GM12878 (cell line): Measurements from ENCODE around the gene LIMK1. TPM values are rescaled to one million over a fixed set of nuclear protein-coding genes. Genes with fewer than 3 reads are reported as not detected.
A peak's percentile ranks its signal among the peaks of the same experiment; 100 is the strongest.

Experiments
- ATF3 ChIP-seq: IDR thresholded peaks from 2 replicates; pipeline ENCODE4 v1.6.1; 2011; ENCODE audit warnings: low read depth, mild to moderate bottlenecking, low read length, moderate library complexity, borderline replicate concordance; ENCODE audit errors: extremely low read depth
- CREB1 ChIP-seq: IDR thresholded peaks from 2 replicates; pipeline ENCODE4 v1.6.1; 2012; ENCODE audit warnings: low read depth, mild to moderate bottlenecking, inconsistent platforms
- EP300 ChIP-seq, 2 experiments: fragments of 150-350 bp in 1 of 2; IDR thresholded peaks; 2 replicates each; pipeline ENCODE4 v1.6.1; 2011 to 2012; ENCODE audit warnings: low read depth in 2 of 2, low read length in 2 of 2, borderline replicate concordance in 1 of 2, improper control_type of control experiment in 1 of 2, inconsistent platforms in 1 of 2; ENCODE audit not compliant: control insufficient read depth in 1 of 2
- HDGF ChIP-seq: fragments of 450-650 bp; IDR thresholded peaks from 2 replicates; pipeline ENCODE4 v1.6.1; 2016; ENCODE audit warnings: antibody characterized with exemption
- IKZF1 ChIP-seq: fragments of 450-650 bp; conservative IDR thresholded peaks from 2 replicates; pipeline ENCODE4 v1.6.1; 2017; ENCODE audit warnings: antibody characterized with exemption, mild to moderate bottlenecking
- IRF3 ChIP-seq: fragments of 450-650 bp; IDR thresholded peaks from 2 replicates; pipeline ENCODE4 v1.6.1; 2014; ENCODE audit warnings: mild to moderate bottlenecking
- MEF2B ChIP-seq: fragments of 450-650 bp; IDR thresholded peaks from 2 replicates; pipeline ENCODE4 v1.6.1; 2018; ENCODE audit warnings: mild to moderate bottlenecking, moderate library complexity; ENCODE audit not compliant: partially characterized antibody, poor library complexity, severe bottlenecking
- MXI1 ChIP-seq: fragments of 150-350 bp; IDR thresholded peaks from 2 replicates; pipeline ENCODE4 v1.6.1; 2011; ENCODE audit warnings: low read depth, mild to moderate bottlenecking, inconsistent platforms, low read length, improper control_type of control experiment
- NFYA ChIP-seq: IDR thresholded peaks from 2 replicates; pipeline ENCODE4 v1.6.1; 2011; ENCODE audit warnings: low read depth, mild to moderate bottlenecking, low read length, improper control_type of control experiment, borderline replicate concordance
- NKRF ChIP-seq: fragments of 450-650 bp; conservative IDR thresholded peaks from 2 replicates; pipeline ENCODE4 v1.6.1; 2017; ENCODE audit warnings: mild to moderate bottlenecking, moderate library complexity
- NR2C1 ChIP-seq: fragments of 450-650 bp; IDR thresholded peaks from 2 replicates; pipeline ENCODE4 v1.6.1; 2017; ENCODE audit warnings: antibody characterized with exemption, mild to moderate bottlenecking, moderate library complexity
- RUNX3 ChIP-seq: IDR thresholded peaks from 2 replicates; pipeline ENCODE4 v1.6.1; 2012; ENCODE audit warnings: low read length, inconsistent platforms
- SKIL ChIP-seq: fragments of 450-650 bp; IDR thresholded peaks from 2 replicates; pipeline ENCODE4 v1.6.1; 2017; ENCODE audit warnings: mild to moderate bottlenecking, low read depth, inconsistent platforms; ENCODE audit not compliant: poor library complexity, severe bottlenecking
- polyA plus RNA-seq, 11 experiments: library from polyadenylated mRNA; depleted of rRNA in 4 of 11; unstranded in 6 of 11; stranded (reverse) in 5 of 11; fragments of >200 nt; fragmentation: Nextera tagmentation in 4 of 11; fragmentation: Illumina TruSeq in 1 of 11; extraction: Ambion mirVana in 4 of 11; extraction: Trizol in 1 of 11; gene quantifications; 1 replicate in 1 of 11; 2 replicates in 10 of 11; pipeline versions ENCODE4 v1.2.1 to v1.2.3, GENCODE V29; 2011 to 2016; ENCODE audit warnings: inconsistent platforms in 2 of 11, missing spikeins in 2 of 11, low read depth in 1 of 11
- total RNA-seq, 4 experiments: library from RNA; depleted of rRNA in 3 of 4; stranded (reverse); fragments of >200 nt in 3 of 4; fragmentation: Illumina TruSeq in 1 of 4; extraction: Trizol in 1 of 4; gene quantifications; 2 replicates each; pipeline versions ENCODE4 v1.2.1 to v1.2.3, GENCODE V29; 2013 to 2021

The LIMK1 gene
- total and polyA plus RNA-seq, 10 of the 15 experiments (the other 5 are each of a cell fraction or from before 2014, with no cell fraction given), result 0.71 to 59.4 (median 28.8) TPM

DNA sequence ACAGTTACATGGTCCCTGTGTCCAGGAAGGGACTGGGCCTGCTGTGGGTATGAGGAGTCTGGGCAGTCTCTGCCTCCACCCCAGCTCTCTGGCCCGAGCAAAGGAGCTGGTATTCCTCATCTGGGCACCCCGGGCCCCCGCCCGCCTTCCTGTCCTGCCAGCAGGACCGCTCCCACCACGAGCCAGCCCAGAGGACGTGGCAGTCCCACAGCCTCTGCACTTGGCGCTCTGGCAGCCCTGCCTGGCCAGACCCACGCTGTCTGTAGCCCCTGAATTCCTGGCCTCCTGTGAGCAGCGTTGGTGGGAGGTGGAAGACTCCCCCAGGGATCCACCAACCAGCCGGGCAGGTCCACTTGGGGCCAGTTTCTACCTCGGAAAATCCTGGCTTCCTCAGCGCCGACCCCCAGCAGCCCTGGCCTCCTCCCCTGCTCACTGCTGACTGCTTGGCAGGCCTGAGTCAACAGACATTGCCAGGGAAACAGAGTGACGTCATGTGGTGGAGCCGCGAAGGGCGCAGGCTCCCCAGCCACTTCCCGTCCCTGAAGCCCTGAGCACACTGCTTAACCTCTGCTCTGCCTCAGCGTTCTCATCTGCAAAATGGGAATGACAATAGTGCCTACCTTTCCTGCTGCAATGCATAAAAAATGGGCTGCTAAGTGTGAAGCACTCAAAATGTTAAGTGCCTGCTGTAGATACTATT, 21.6 kb upstream of the LIMK1 start (continued):
- TF ChIP-seq SKIL (no peak), MEF2B (no peak), IKZF1 (no peak), IRF3 (no peak), EP300 (IDR thresholded peaks at IDR 0.05; ENCODE audit: borderline replicate concordance in 1 of 2, control insufficient read depth in 1 of 2, low read depth in 2 of 2, low read length in 2 of 2) (no peak), HDGF (no peak), CREB1 (0 out of 2 replicates have a peak, but pooled peaks have one; percentile 47), RUNX3 (no peak), MXI1 (no peak), NR2C1 (no peak), NFYA (no peak), NKRF (no peak), ATF3 (no peak)
- TF ChIP-seq, all 136 proteins: peak for 5
